ENCODE measurements around the gene SMIM10L1. TPM values are rescaled to one million over a fixed set of nuclear protein-coding genes. Genes with fewer than 3 reads are reported as not detected.

SMIM10L1 gene
- total and polyA plus RNA-seq, 2 of the 8 experiments (the other 6 are each of a cell fraction or from before 2014, with no cell fraction given), result 3.7 to 14.2 TPM

GRCh38 chr12:11170810-11171144 lies 217 bp upstream of the SMIM10L1 start:
- H2BK12ac ChIP-seq (ENCODE audit: low read depth, low read length), result no peak overlapping the region
- H2BK5ac ChIP-seq (ENCODE audit: low read depth, low read length), result no peak overlapping the region; the same call in 1 of the 2 replicates
- H4K91ac ChIP-seq (replicated peaks; ENCODE audit: insufficient read length, low read length), result no peak overlapping the region
- no peak overlapping the region; the same call in 1 of the 2 replicates for H4K8ac ChIP-seq (ENCODE audit: extremely low read depth, insufficient read depth, low read length)
- H2BK120ac ChIP-seq (replicated peaks; ENCODE audit: low read depth, low read length), result no peak overlapping the region
- CTCF ChIA-PET (ENCODE audit: partially characterized antibody), result interaction anchor here (0.9 to 1.4 kb wide), 2 partner anchors 34 to 328 kb away, joined by 3 to 4 read pairs; no protein-coding TSS in a partner anchor
- H2BK15ac ChIP-seq (ENCODE audit: low read length), result no peak overlapping the region
- 20% methylated on average over 4 of the region's 4 CpGs; no CpG with 5 or more reads in 1 of the 2 experiments for WGBS, 2 experiments (ENCODE audit: extremely low coverage in 1 of 2, insufficient coverage in 1 of 2, insufficient read length in 1 of 2, insufficient replicate concordance in 2 of 2, low coverage in 1 of 2, low lambda C conversion rate in 2 of 2, missing lambda C conversion rate in 1 of 2)
- H3K4me1 ChIP-seq (replicated peaks in 1 of 4; ENCODE audit: control insufficient read depth in 3 of 4, insufficient read depth in 4 of 4, low read length in 3 of 4), result peaks cover 0 to 3% (median 0%) of the 10 kb centered on the region in 4 experiments; a peak in 1 of 7 replicates
- no peak overlapping the region for H4K5ac ChIP-seq (ENCODE audit: insufficient read length, low read depth, low read length)
- peak overlapping the region; percentile 76 to 100 (median 85) for H3K4me3 ChIP-seq (ENCODE audit: extremely low read depth in 1 of 4, insufficient read depth in 2 of 4, low read depth in 3 of 4, low read length in 4 of 4)
- H3K9ac ChIP-seq (replicated peaks in 1 of 4; ENCODE audit: extremely low read depth in 1 of 4, low read depth in 3 of 4, low read length in 3 of 4), result peak overlapping the region; percentile 97 to 99 (median 97)
- POLR2A ChIA-PET (ENCODE audit: partially characterized antibody), result interaction anchor here (0.7 to 6.3 kb wide), 22 partner anchors 8 to 475 kb away, joined by 3 to 53 read pairs (median 5); partner anchors contain the start of gene YBX3
- peaks cover 22 to 72% of the 10 kb centered on the region in 2 experiments for H3K79me2 ChIP-seq (ENCODE audit: control insufficient read depth in 1 of 2, insufficient read depth in 2 of 2, low read length in 2 of 2)
- peaks cover 4% of the 10 kb centered on the region for H3K79me1 ChIP-seq (ENCODE audit: low read depth, low read length)
- no peak overlapping the region for H2AK5ac ChIP-seq (ENCODE audit: low read depth, low read length)
- peak overlapping the region; percentile 67 to 89 for H3K4me2 ChIP-seq (ENCODE audit: insufficient read depth in 1 of 2, low read depth in 2 of 2, low read length in 2 of 2)
- TF ChIP-seq KDM5A (IDR thresholded peaks at IDR 0.05; ENCODE audit: low read length) (0 out of 2 replicates have a peak, but pooled peaks have one; percentile 15), POLR2AphosphoS5 (IDR thresholded peaks at IDR 0.05; ENCODE audit: low read depth, low read length) (no peak)
- H4K20me1 ChIP-seq (replicated peaks in 1 of 2; ENCODE audit: control insufficient read depth in 1 of 2, insufficient read depth in 2 of 2, low read length in 2 of 2), result peaks cover 4 to 8% of the 10 kb centered on the region in 2 experiments
- 0 out of 2 replicates have a peak, but pooled peaks cover 2% of the 10 kb centered on the region for H3K23me2 ChIP-seq (ENCODE audit: low read depth, low read length)
- peak overlapping the region; percentile 93; the same call in 1 of the 2 replicates for H3K27ac ChIP-seq (ENCODE audit: low read depth, low read length)
- H3K36me3 ChIP-seq (ENCODE audit: control insufficient read depth in 2 of 4, insufficient read depth in 4 of 4, low read length in 3 of 4), result peaks cover 0 to 15% (median 5%) of the 10 kb centered on the region in 4 experiments; a peak in 4 of 8 replicates
- FAIRE-seq (peak; percentile 73), DNase-seq (ENCODE audit: low read depth in 1 of 2, low spot score in 2 of 2) (no peak)
- H3K27me3 ChIP-seq (replicated peaks in 1 of 4; ENCODE audit: control insufficient read depth in 3 of 4, extremely low read depth in 1 of 4, insufficient read depth in 3 of 4, low read length in 3 of 4), result no peaks in the 10 kb centered on the region
- H3K4ac ChIP-seq (replicated peaks; ENCODE audit: insufficient read length, low read depth, low read length), result no peak overlapping the region
- H3K14ac ChIP-seq (ENCODE audit: insufficient read length), result no peak overlapping the region
- no peak overlapping the region for H3K56ac ChIP-seq (replicated peaks; ENCODE audit: insufficient read length, low read depth, low read length)
- no peak overlapping the region for H2BK20ac ChIP-seq (ENCODE audit: low read length)
- H3K23ac ChIP-seq (ENCODE audit: insufficient read length), result no peak overlapping the region
- no peak overlapping the region for H3K18ac ChIP-seq (ENCODE audit: extremely low read depth, low read length)
- H3K9me3 ChIP-seq (ENCODE audit: insufficient read depth in 2 of 2, low read depth in 1 of 2, low read length in 1 of 2), result no peaks in the 10 kb centered on the region
- no peak overlapping the region for H2AFZ ChIP-seq (ENCODE audit: low read length)
